ENCODE data around the gene ARID3C.

DNA sequence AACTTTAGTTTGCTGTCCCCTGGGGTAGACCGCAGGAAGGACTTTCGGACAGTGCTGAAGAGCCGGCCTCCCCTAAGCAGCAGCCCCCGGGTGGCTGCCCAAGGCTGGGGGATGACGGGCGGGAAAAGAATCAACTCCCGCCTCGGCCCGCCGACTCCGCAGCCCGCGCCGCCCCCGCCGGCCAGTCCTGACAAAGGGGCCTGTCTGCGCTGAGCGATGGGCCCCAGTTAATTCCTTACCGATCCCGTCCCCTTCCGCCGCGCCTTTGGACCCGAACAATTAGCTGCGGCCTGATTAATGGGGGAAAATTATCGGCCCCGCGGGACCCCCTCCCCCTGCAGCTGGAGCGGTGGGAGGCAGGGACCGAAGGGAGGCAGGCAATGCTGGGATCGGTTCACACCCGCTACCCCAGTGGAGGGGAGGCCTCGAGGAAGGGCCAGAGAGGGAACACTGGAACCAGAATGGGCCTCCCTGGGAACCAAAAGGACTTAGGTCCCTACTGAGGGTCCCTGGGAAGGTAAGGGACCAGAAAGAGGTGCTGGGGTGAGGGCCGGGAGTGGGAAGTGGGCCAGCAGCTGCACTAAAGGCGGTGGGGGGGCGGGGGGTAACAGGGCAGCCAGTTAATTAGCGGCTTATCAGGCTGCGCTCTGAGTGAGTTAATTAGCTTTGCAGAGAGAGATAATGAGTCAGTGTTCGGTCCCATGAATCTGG, 4.2 kb downstream of the ARID3C start:
- TF ChIP-seq POLR2A (IDR thresholded peaks at IDR 0.05; ENCODE audit: low read length) (no peak), GATA1 (IDR thresholded peaks at IDR 0.05; ENCODE audit: low read depth, low read length) (no peak)
